ENCODE results near the gene DPH3.
"Not testable (repeated sequence)": the region's sequence is repeated elsewhere in the genome, so short reads cannot be mapped to it uniquely, and the experiment has no call there.

The DPH3 gene

DNA sequence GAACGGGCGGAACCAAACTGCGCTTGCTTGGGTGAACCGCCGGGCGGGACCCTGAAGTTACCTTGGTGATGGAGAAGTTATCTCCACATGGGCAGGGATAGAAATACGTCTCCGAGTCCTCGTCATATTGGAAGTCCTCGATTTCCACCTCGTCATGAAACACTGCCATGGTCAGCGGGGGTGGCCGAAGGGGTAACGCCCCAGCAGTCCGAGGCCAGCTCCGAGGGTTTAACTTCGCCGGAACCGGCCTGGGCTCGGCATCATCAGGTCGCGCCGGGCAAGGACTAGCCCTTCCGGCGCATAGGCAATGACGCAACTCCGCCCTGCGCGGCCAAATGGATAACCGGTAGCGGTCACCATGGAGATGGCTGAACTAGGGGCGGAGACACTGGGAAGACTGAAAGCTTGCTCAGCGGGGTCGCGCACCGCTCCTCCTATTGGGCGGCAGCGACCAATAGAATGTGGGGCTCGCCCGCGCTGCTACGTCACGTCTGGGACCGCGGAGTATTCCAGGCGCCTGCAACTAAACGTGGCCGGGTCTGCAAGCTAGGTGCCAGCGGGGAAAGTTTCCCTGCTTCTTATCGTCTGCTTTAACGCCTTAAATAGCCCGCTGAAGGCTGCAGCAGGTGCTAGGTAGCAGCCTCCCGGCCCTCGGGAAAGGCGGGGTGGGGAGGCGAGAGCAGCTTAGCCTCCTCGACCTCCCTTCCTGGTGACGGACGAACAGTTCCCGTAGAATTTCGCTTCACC, at the start of gene DPH3, which contains the start of gene OXNAD1:
Gene DPH3 (minus strand): TSS at position 236 of the 747 bp plus-strand sequence. CDS start 67 bp downstream, at position 169.
Gene OXNAD1 (plus strand): TSS at position 505 of the 747 bp plus-strand sequence. CDS start 5,741 bp downstream, outside the sequence.
- peak; percentile 99 for DNase-seq (ENCODE audit: low spot score)

DNA sequence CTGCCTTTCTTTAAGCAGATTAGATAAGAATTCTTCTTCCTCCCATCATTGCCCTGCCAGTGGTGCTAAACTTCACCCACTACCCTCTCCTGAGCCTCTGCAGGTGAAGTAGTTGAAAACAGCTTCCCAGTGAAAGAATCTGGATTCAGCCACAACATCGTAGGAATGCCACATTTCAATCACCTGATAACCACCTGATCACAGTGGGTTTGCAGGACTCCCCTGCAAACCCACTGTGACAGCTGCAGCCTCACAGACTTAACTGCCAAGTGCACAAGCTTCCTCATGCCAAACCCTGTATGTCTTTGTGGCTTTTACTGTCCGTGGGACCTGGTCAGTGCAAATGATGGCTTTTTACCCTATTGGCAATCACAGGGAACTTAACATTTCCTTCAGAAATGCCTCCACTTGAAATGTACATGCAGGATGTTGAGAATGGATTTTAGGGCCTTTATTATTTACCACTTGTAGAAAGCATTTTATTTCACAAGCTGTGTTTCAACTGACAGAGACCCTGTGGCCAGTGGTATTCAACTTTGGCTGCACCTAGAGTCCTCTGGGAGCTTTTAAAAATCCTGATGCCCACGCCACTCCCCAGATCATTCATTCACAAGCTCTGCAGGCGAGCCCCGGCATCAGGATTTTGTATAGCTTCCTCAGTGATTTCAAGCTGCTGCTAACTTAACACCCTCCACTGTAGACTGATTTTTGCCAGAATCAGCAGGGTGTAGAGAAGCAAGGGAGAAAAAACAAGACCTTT, 49.3 kb upstream of the DPH3 start:
- no peak for DNase-seq (ENCODE audit: low spot score)

DNA sequence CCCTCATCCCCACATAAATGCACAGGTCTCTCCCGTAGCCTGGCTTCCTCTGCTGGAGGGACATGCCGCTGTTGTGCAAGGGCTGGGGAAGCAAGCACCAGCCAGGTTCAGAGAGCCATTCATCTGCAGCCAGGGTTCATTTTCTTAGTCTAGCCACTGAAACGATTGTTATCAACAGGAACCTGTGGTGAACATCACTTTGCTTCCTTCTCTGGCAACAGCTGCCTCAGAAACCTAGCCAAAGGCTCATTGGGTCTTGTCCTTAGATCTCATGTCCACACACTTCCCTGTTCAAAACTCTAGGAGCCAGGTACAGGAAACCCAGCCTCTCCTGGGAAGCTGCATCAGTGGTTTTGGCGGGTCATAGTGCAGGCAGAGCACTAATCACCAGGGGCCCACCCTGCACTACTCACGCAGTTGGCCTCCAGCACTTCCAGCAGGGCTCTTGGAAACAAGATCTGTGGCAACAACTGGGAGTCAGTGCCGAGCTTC, 47.3 kb upstream of the DPH3 start:
- DNase-seq (ENCODE audit: low spot score): no peak

DNA sequence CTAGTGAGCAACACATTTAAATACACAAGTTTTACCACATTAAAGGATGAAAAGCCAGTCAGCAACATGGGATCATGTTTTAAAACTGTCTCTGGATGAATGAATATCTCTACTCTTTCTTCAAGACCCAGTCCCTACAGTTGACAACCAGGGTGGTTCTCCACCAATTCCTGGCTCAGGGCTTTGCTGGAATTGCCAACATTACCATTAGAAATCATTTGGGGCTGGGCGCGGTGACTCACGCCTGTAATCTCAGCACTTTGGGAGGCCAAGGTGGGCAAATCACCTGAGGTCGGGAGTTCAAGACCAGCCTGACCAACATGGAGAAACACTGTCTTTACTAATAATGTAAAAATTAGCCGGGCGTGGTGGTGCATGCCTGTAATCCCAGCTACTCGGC, 45.7 kb upstream of the DPH3 start:
- not testable (repeated sequence) for DNase-seq (ENCODE audit: low spot score)

DNA sequence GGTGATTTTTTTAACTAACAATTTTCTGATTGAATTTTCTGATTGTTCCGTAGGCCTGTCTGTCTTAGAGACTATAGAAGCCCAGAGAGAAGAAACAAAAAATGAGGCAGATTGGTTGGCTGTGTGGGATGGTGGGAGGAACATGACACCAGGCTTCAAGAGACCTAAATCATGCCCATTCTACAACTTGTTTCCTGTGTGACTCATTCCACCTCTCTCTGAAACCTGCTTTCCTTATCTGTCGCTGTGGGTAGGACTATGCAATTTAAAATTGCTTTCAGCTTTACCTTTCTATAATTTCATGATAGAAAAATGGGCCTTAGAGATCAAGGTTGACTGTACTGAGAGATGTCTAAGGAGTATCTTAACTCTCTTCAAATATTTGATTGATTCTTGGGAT, 44.8 kb upstream of the DPH3 start:
- no peak for DNase-seq (ENCODE audit: low spot score)

DNA sequence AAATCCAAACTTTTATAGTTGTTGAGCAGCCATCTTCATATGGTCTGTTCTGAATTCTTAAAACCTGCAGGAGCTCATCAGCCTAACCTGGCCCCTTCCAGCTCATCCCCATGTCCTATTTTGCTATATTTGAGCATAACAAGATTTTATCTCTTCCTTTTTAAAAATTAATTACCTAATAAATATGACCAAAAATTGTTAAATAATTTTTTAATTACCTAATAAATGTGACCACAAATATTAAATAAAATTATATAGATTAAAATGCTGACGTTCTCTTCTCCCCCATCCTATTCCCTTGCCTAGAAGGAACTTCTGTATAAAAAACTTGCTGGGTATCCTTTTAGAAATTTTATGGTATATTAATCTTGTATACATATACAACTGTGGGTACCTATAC, 44.0 kb upstream of the DPH3 start:
- DNase-seq (ENCODE audit: low spot score): no peak

DNA sequence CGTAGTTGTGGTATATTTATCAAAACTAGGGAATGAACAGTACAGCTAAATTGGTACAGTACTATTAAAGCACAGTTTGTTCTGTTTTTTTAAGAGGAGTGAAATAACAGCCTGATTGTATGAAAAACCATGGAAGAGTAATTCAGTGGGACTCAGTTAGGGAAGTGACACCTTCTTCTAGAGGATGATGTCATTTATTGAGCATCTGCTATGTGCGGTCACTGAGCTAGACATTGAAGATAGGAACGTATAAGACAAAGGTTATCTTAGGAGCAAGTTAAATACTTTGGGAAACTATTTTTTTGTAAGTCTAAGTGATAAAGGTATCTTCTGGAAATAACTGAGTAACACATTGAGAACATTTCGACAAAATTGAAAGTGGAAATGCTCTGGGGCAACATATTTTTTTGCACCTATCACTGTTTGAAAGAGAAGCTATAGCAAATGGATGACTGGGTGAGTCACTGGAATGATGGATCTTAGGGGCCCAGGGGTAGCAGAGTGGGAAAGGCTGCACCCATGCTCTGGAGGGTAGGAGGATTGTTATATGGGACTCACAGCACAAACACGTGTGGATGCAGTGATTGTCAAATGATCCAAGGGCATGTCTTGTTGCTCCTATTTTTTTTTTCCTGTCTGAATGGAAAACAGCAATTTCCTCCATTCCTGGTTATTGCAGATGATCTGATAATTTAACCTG, 43.2 kb upstream of the DPH3 start:
- DNase-seq (ENCODE audit: low spot score): no peak

DNA sequence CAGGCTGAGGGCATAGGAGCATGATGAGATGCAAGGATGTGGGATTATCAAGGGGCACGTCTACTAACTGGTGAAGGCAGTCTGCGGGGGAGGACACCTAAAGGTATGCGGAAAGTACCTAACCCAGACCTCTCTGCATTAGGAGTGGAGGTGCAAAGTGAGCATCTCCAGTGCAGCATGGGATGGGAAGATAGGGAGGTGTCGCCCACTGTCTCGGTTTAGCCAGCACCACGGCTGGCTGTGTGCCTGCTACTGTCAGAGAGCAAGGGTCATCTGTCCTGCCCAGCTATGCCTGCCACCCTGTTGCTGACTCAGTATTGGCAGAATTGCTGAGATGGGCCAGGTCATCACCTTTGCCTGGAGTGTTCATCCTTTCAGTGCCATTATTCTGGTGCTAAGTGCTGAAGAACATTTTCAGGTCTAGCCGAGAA, 40.4 kb upstream of the DPH3 start:
- DNase-seq (ENCODE audit: low spot score): no peak

DNA sequence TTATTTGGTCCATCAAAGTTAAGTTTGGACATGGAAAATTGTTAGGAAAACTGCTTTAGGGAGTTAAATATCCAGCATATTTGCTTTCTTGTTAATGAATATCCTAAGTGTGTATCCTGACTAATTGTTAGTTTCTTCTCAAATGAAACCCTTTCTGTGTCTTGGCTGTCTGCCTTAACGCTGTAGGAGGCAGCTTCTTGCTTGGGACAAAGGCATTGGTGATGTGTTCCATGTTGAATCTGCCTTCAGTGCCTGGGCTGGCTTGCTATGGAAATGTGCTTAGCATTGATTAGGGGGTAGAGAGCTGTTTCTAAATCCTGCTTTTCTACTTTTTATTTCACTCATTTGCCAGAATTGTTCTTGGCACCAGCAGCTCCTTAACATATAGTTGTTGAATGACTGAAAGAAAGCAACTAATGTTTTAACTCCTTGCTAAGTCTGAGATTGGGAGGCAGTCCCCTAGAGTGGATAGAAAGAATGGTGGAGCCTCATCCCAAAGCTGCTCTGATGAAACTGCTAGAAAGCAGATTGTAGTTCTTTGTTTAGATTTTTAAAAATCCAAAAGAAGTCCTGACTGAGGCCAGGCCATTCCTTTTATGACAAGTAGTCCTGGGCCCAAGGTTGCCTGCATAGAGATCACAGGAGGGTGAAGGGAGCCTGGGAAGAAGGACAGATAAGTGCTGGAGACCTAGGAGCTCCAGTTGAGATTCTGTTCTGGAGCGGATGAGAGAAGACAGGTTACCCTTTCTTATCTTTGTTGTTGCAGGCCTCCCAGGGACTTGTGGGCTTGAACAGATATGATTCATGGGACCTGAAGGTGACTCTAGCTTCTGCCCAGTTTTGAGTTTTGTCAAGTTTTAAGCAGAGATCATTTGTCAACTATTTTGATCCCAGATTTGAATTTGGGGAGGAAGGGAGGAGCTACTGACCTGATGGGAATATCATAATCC, 39.6 kb upstream of the DPH3 start:
- peak; percentile 21 for DNase-seq (ENCODE audit: low spot score)

DNA sequence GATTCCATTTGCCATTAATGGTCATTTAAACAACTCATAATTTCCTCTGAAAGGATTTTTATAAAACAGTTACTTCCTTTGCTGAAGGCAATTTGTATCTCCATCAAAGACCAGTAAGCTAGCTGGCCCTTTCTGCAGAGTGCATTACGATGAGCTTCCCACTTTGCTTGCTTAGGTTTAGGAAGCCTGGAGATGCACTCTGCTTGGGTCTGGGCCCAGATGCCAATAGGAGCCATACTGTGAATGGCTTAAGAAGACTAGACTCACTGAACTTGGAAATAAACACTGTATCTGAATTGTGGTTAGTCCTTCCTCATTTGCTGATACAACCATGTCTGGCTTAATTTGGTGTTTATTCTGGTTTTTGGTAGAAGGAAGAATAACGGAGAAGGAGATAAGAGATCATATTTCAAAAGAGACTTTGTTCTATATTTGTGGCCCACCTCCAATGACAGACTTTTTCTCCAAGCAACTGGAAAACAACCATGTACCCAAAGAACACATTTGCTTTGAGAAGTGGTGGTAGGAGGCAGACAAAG, 38.4 kb upstream of the DPH3 start:
- DNase-seq (ENCODE audit: low spot score): no peak

DNA sequence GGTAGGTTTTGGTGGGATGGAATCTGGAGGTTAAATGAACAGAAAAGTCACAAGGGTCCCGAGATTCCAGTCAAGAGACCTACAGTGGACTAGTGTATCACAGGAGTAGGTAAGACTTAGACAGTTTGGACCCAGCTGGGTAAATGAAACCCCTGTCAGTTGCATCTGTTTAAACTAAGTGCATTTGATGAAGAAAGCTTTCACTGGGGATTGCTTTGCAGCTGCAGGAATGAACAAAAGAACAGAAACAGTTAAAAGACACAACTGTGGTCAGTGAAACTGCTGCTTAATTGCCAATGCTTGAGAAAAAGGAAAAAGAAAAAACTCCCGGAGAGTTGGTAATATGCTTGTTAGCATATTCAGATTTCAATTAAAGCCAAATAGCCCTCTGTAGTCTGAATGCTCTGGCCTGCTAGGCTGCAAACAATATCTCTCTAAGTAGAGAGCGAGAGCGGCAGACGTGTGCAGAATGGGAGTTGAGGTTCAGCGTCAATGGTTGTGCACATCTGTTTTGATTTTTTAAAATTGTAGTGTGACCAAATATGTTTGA, 37.4 kb upstream of the DPH3 start:
- peak; percentile 15 for DNase-seq (ENCODE audit: low spot score)

DNA sequence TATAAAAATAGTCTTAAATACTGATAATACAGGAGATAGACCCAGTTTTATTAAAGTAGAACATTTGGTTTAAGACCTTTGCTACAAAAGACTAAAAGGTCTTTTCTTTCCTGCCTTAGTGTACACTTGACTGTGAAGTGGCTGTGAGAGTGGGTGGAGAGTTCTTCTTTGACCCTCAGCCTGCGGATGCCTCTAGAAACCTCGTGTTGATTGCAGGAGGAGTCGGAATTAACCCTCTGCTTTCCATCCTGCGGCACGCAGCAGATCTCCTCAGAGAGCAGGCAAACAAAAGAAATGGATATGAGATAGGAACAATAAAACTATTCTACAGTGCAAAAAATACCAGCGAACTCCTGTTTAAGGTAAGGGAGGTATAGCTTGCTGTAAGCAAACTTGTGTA, 36.8 kb upstream of the DPH3 start:
- DNase-seq (ENCODE audit: low spot score): no peak

DNA sequence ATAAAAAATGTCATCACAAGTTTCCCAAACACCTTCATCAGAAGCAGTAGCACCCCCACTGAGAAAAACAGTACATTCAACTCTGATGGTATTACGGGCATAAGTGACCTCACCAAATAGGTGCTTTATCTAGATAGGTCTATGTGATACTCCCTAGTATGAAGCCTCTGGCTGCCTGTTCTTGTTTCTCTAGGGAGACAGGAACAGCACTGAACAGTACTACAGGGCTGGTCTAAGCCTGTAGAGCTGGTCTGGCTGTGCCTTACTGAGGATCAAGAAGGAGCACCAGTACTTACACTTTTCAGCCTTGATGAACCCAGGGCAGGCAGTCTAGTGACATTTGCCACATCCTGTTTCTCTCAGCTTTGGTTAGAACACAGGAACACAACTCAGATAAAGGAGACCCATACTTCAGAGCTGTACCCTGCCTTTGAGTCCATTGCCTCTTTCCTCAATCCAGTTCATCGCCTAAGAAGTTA, 36.2 kb upstream of the DPH3 start:
- no peak for DNase-seq (ENCODE audit: low spot score)

DNA sequence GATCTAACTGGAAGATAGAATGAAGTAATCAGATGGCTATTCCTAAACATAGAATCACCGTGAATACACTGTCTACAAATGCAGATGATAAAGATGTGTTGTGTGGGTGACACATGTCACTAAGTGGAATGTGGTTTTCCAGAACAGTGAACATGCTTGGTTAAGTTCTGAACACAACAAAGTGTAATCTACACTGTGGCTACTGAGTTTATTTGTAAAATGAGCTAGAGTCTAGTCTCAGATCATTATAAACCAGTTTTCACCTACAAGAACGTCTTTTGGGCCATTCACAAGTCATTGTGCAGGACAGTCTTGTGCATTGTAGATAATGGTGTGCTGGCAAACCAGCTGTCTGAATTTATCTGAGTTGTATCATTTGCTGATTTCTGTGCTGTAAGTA, 35.6 kb upstream of the DPH3 start:
- no peak for DNase-seq (ENCODE audit: low spot score)

DNA sequence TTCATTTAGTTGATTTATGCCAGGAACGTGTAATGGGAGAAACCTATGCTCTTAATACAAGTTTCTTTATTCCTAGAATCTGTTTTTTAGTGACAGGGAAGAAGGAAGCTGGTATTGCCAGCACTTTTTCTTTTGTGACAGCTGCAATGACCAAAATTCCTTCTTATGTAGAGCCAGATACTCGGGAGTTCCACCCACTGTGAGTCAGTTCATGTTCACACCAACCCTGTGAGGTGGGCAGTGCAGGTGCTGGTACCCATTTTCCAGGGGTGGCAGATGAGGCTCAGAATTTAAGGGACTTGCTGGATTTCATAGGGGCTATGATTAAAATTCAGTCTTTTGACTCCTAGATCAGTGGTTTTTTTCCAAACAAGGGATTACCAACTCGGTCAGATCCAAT, 35.0 kb upstream of the DPH3 start:
- no peak for DNase-seq (ENCODE audit: low spot score)

DNA sequence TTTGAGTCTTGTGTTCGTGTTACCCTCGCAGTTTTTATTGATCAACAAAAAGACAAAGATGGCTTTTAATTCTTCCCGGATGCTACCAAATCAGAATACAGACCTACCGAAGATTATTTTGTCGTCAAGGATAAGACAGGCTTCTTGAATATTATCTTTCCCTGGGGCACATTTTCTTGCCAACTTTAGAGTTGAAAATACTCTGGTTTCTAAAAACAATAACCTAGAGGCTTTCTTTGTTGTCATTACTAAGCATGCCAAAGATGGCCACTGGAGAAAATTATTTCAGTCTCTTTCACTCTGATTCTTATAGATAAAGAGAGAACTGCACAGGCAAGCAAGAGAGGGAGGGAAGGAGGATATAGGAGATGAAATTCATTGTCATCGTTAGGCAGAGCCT, 34.1 kb upstream of the DPH3 start:
- no peak for DNase-seq (ENCODE audit: low spot score)

DNA sequence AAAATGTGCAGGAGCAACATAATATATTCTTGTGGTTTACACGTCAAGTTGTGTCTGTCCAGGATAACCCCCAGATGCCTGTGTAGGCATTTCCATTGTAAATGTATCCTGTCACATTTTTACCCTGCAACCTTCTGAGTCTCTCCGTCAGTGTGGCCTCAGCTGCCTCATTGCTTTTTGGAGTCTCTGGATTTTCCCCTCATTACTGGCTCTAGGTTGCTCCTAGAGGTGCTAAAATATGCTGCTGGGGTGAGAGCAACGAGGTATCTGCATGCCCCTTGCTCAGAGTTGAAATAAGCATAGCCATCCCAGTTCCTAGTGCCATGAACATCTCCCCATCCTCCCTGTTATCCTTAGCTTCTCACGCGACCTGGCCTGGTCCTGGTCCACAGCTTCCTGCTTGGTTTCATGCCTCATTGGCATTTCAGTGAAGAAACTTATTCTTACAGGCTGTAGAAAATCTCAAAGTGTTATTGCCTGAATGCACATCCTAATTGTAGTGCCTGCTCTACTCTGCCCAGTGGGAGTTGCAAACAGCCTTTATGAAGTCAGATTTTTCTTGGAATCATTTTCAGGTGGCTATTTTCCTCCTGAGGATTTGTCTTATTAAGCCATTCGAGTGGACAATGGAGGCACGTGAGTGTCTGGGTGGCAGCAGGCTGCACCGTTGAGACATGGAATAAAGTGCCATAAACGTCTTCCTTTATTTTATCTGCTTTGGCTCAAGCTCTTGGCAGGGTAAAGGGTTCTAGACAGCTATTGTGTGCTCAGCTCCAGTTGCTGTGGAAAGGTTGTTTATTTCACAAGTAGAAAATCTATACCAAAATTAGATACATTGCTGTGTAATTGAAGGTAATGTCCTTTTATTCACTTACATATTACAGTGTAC, 33.5 kb upstream of the DPH3 start:
- no peak for DNase-seq (ENCODE audit: low spot score)

DNA sequence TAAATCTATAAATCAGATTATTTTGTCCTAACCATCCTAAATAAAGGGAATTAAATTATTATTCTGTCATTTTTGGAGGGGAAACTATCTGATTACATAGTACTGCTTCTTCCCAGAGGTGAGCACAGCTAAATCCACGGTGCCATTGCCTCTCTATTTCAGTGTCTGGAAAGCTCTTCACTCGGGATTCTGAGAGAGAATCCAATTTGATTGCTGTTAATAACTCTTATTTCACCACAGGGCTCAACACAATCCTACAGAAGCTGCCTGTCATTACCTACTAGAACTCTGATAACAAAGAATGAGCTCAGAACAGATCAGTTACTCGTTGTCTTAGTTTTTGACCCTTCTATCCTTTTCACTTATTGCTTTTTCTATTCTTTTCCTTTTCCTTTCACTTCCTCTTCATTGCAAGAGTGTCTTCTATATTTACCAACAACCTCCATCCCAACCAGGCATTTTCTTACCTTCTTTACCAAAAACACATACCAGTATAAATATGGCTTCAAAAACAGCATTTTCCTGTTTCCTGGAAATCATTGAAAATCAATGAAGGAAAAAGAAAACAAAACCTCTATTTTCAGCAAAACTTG, 30.7 kb upstream of the DPH3 start:
- DNase-seq (ENCODE audit: low spot score): no peak

DNA sequence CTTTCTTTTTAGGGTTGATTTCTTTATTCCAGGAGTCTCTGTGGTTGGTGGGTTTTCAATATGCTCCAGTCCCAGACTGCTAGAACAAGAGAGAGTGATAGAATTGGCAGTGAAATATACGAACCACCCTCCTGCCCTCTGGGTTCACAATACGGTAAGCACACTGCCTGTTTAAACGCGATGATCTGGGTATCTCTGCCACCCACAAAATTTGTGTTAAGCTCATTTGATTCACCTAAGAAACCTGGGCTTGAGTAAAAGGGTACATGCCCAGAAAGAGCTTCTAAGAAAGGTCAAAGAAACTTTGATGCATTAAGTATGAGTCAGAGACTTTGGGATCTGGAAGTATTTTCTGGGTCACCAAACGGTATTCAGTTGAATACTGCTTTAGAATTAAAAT, 30.1 kb upstream of the DPH3 start:
- DNase-seq (ENCODE audit: low spot score): no peak
